OCI-LY1 (cell line): ENCODE data around the gene ISG20.

Source experiments
- CTCF ChIP-seq: fragments of 200-600 bp; sonication (generic), shearing (Covaris generic); IDR thresholded peaks from 2 replicates; pipeline ENCODE4 v1.5.1; 2017; ENCODE audit warnings: mild to moderate bottlenecking, antibody characterized with exemption, low read length, moderate library complexity, mixed read lengths
- EZH2 ChIP-seq: fragments of 200-600 bp; sonication (generic), shearing (Covaris generic); IDR thresholded peaks from 2 replicates; pipeline ENCODE4 v1.8.0; 2017; ENCODE audit warnings: borderline replicate concordance, mixed run types, mild to moderate bottlenecking, antibody characterized with exemption, low read length, moderate library complexity, mixed read lengths

GRCh38 chr15:88686166-88686565, 47.4 kb downstream of the ISG20 start:
- TF ChIP-seq CTCF (no peak), EZH2 (no peak)
